Measurements from ENCODE around the gene HPCAL4.

GRCh38 chr1:39657923-39658485 lies 33.2 kb downstream of the HPCAL4 start:
- TF ChIP-seq EZH2 (IDR thresholded peaks at IDR 0.05; ENCODE audit: insufficient read depth, poor library complexity, severe bottlenecking) (no peak), EZH2phosphoT487 (IDR thresholded peaks at IDR 0.05; ENCODE audit: insufficient read depth, low read depth) (no peak)
